ENCODE data around the gene SHISA5. TPM values are rescaled to one million over a fixed set of nuclear protein-coding genes. Genes with fewer than 3 reads are reported as not detected.
"Not testable (repeated sequence)": the region's sequence is repeated elsewhere in the genome, so short reads cannot be mapped to it uniquely, and the experiment has no call there.

SHISA5 gene
- total RNA-seq, 4 donors from 2014 or later: 78.4 to 145 (median 93.9) TPM

DNA sequence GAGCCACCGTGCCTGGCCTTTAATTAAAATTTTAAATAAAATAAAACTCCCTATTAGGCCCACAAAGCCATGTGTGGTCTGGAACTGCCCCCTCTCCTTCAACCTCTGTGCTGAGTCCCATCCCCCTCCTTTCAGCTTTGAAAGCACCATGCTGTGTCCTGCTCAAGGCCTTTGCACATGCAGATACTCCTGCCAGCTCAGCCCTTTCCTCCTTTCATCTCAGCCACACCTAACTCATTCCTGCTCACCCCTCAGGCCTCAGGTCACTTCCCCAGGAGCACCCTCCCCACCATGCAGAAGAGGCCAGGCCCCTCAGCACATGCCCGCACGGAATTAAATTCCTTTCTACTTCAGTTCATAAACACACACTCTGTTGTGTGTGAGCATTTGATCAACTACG is 29.4 kb downstream of the SHISA5 start:
- H3K4me3 ChIP-seq: no peak overlapping the region
- H3K9me3 ChIP-seq: no peaks in the 10 kb centered on the region
- H3K4me1 ChIP-seq: peaks cover 2 to 37% (median 25%) of the 10 kb centered on the region in 4 donors
- WGBS, 2 donors: 44 to 59% methylated on average over 4 of the region's 4 CpGs
- TF ChIP-seq POLR2A (IDR thresholded peaks at IDR 0.05): no peak
- TF ChIP-seq CTCF (IDR thresholded peaks at IDR 0.05): no peak
- no peak for TF ChIP-seq EP300 (IDR thresholded peaks at IDR 0.05)
- peaks cover 0 to 41% (median 0%) of the 10 kb centered on the region in 3 donors for H3K36me3 ChIP-seq
- no peak for DNase-seq (ENCODE audit: low spot score in 2 of 2)
- H3K27me3 ChIP-seq: no peaks in the 10 kb centered on the region
- H3K27ac ChIP-seq: peak overlapping the region in 1 of 4 donors; percentile 34

GRCh38 chr3:48474031-48474430 is 29.9 kb downstream of the SHISA5 start:
- H3K27ac ChIP-seq: peak overlapping the region in 2 of 4 donors; percentile 98 to 100
- WGBS, 2 donors: 88 to 91% methylated on average over 4 of the region's 4 CpGs
- H3K36me3 ChIP-seq: peaks cover 0 to 41% (median 0%) of the 10 kb centered on the region in 3 donors
- H3K4me3 ChIP-seq; H3K9me3 ChIP-seq; DNase-seq (ENCODE audit: low spot score in 2 of 2); H3K27me3 ChIP-seq: not testable (repeated sequence)
- peaks cover 2 to 43% (median 30%) of the 10 kb centered on the region in 4 donors for H3K4me1 ChIP-seq

DNA sequence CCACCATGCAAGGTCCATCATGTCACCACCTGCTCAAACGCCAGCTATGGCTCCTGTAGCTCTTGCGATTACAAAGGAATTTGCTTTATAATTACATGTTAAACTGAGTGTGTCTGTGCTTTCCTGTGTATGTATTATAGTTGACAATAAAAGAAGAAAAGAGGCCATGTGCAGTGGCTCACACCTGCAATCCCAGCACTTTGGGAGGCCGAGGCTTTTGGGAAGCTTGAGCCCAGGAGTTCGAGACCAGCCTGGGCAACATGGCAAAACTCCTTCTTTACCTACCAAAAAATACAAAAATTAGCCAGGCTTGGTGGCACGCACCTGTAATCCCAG is 30.4 kb downstream of the SHISA5 start:
- Histone ChIP-seq H3K4me1 (peaks cover 2 to 47% (median 35%) of the 10 kb centered on the region in 4 donors), H3K36me3 (peaks cover 0 to 41% (median 0%) of the 10 kb centered on the region in 3 donors), H3K27me3 (no peaks in the 10 kb centered on the region), H3K4me3 (peak overlapping the region in 1 of 4 donors; percentile 74), H3K9me3 (no peaks in the 10 kb centered on the region), H3K27ac (peak overlapping the region; percentile 97 to 100 (median 98))
- no peak for DNase-seq (ENCODE audit: low spot score in 2 of 2)
- 75 to 82% methylated on average over 5 of the region's 5 CpGs for WGBS, 2 donors
- TF ChIP-seq EP300 (IDR thresholded peaks at IDR 0.05) (no peak), POLR2A (IDR thresholded peaks at IDR 0.05) (no peak), CTCF (IDR thresholded peaks at IDR 0.05) (no peak)

DNA sequence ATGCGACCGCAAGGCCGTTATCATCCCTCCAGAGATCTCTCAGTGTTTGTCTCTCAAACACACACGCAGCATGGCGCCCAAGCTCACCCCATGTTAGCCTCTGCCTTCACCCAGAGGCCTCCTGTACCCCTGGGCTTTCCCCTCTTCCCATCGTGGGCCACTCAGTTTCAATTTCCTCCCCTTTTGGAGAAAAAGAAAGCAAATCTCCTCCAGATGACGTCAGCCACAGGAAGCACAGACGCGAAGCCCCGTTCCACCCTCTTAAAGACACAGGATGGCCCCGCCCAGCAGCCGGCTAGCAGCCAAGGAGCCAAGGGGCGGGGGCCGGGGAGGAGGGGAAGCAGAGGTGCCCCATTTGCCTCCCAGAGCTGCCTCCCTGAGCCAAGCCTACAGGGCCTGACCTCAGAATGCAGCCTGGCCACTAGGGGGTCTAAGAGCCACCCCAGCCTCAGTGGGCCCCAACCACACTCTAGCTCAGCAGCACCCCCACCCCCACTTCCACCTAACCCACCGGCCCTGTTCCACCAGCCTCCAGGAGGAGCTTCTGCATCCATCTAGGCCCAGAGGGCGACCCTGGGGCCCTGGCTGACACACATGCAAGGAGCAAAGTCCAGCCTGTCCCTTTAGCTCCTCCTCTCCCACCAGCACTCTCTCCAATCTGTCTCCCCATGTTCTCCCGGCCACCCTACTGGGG is 30.9 kb downstream of the SHISA5 start:
- Histone ChIP-seq H3K36me3 (peaks cover 0 to 41% (median under 1%) of the 10 kb centered on the region in 3 donors), H3K4me1 (peaks cover 2 to 52% (median 40%) of the 10 kb centered on the region in 4 donors), H3K9me3 (no peaks in the 10 kb centered on the region), H3K27ac (peak overlapping the region; percentile 97 to 100 (median 98)), H3K4me3 (peak overlapping the region; percentile 70 to 82 (median 73)), H3K27me3 (no peaks in the 10 kb centered on the region)
- peak in 4 of 5 experiments; percentile 37 to 72 (median 62) for TF ChIP-seq CTCF (IDR thresholded peaks at IDR 0.05)
- TF ChIP-seq EP300 (IDR thresholded peaks at IDR 0.05): peak; percentile 91 to 97
- peak; percentile 61 to 87 for TF ChIP-seq POLR2A (IDR thresholded peaks at IDR 0.05)
- 4 to 6% methylated on average over 15 to 17 of the region's 17 CpGs for WGBS, 2 donors
- DNase-seq (ENCODE audit: low spot score in 2 of 2): peak; percentile 84 to 88

- H3K4me1 ChIP-seq: peaks cover 2 to 57% (median 44%) of the 10 kb centered on the region in 4 donors
- peak overlapping the region; percentile 70 to 82 (median 73) for H3K4me3 ChIP-seq
- H3K36me3 ChIP-seq: peaks cover 0 to 41% (median 6%) of the 10 kb centered on the region in 3 donors
- H3K9me3 ChIP-seq: no peaks in the 10 kb centered on the region
- no peak for TF ChIP-seq POLR2A (IDR thresholded peaks at IDR 0.05)
- TF ChIP-seq EP300 (IDR thresholded peaks at IDR 0.05): no peak
- no peak for TF ChIP-seq CTCF (IDR thresholded peaks at IDR 0.05)
- DNase-seq (ENCODE audit: low spot score in 2 of 2): no peak
- 0 to 6% methylated on average over 4 to 5 of the region's 5 CpGs for WGBS, 2 donors
- no peaks in the 10 kb centered on the region for H3K27me3 ChIP-seq
- peak overlapping the region; percentile 97 to 100 (median 98) for H3K27ac ChIP-seq
These were observed 31.4 kb downstream of the SHISA5 start for GRCh38 chr3:48472673-48472922.

Measured in tibial nerve (tissue), 4 donors.